Astrocyte (in vitro differentiated cells and primary cell): ENCODE measurements around the gene VSX1. TPM values are rescaled to one million over a fixed set of nuclear protein-coding genes. Genes with fewer than 3 reads are reported as not detected.

Source experiments
- DNase-seq: peaks from one replicate; pipeline ENCODE4 v3.0.0-alpha.2; 2010; ENCODE audit warnings: low read depth
- FAIRE-seq: peaks from 2 replicates; lab custom pipeline; 2011; peaks lifted over from hg19 to GRCh38; lab: Jason Lieb, UNC
- H2AFZ ChIP-seq: 2 replicates; pipeline ENCODE4 v1.6.0; 2012; ENCODE audit warnings: low read depth, low read length, inconsistent platforms
- H3K27ac ChIP-seq: 2 replicates; pipeline ENCODE4 v1.5.1; 2011; ENCODE audit warnings: low read depth, low read length, inconsistent platforms
- H3K27me3 ChIP-seq: 2 replicates; pipeline ENCODE4 v1.6.0; 2011; ENCODE audit warnings: low read length, inconsistent platforms; ENCODE audit not compliant: insufficient read depth
- H3K36me3 ChIP-seq: 2 replicates; pipeline ENCODE4 v1.5.1; 2011; ENCODE audit warnings: low read length, inconsistent platforms; ENCODE audit not compliant: insufficient read depth
- H3K4me1 ChIP-seq: 2 replicates; pipeline ENCODE4 v1.5.1; 2011; ENCODE audit warnings: low read length, inconsistent platforms; ENCODE audit not compliant: insufficient read depth
- H3K4me2 ChIP-seq: 2 replicates; pipeline ENCODE4 v1.6.0; 2012; ENCODE audit warnings: low read length, inconsistent platforms
- H3K4me3 ChIP-seq: 2 replicates; pipeline ENCODE4 v1.5.1; 2011; ENCODE audit warnings: low read depth, mild to moderate bottlenecking, low read length, inconsistent platforms; ENCODE audit not compliant: insufficient read depth
- H3K79me2 ChIP-seq: 2 replicates; pipeline ENCODE4 v1.6.0; 2012; ENCODE audit warnings: mild to moderate bottlenecking, low read length, inconsistent platforms; ENCODE audit not compliant: insufficient read depth
- H3K9ac ChIP-seq: 2 replicates; pipeline ENCODE4 v1.6.0; 2012; ENCODE audit warnings: mild to moderate bottlenecking, low read length, inconsistent platforms
- H3K9me3 ChIP-seq: 2 replicates; pipeline ENCODE4 v1.5.1; 2012; ENCODE audit warnings: low read depth, mild to moderate bottlenecking, low read length, inconsistent platforms; ENCODE audit not compliant: insufficient read depth
- H4K20me1 ChIP-seq: 2 replicates; pipeline ENCODE4 v1.6.0; 2012; ENCODE audit warnings: low read length, inconsistent platforms; ENCODE audit not compliant: insufficient read depth
- H3K27ac Mint-ChIP-seq: one replicate; pipeline ENCODE4 v1.8.0; 2021; ENCODE audit warnings: mild to moderate bottlenecking, mixed read lengths; ENCODE audit not compliant: unreplicated experiment
- H3K27me3 Mint-ChIP-seq: one replicate; pipeline ENCODE4 v1.8.0; 2021; ENCODE audit warnings: low read depth, mixed read lengths; ENCODE audit not compliant: unreplicated experiment
- H3K36me3 Mint-ChIP-seq: one replicate; pipeline ENCODE4 v1.8.0; 2021; ENCODE audit warnings: low read depth, mixed read lengths; ENCODE audit not compliant: unreplicated experiment
- H3K4me1 Mint-ChIP-seq: one replicate; pipeline ENCODE4 v1.8.0; 2021; ENCODE audit warnings: low read depth, mixed read lengths; ENCODE audit not compliant: unreplicated experiment
- H3K4me3 Mint-ChIP-seq: one replicate; pipeline ENCODE4 v1.8.0; 2021; ENCODE audit warnings: mild to moderate bottlenecking, moderate library complexity, mixed read lengths; ENCODE audit not compliant: unreplicated experiment
- H3K9me3 Mint-ChIP-seq: one replicate; pipeline ENCODE4 v1.8.0; 2021; ENCODE audit warnings: mild to moderate bottlenecking, mixed read lengths; ENCODE audit not compliant: unreplicated experiment
- EZH2 ChIP-seq: IDR thresholded peaks from 2 replicates; pipeline ENCODE4 v1.6.1; 2012; ENCODE audit warnings: mild to moderate bottlenecking, low read length, inconsistent platforms; ENCODE audit not compliant: insufficient read depth
- total RNA-seq: library from RNA; stranded (reverse); gene quantifications from 2 replicates; pipeline ENCODE4 v1.2.1, GENCODE V29; 2021
- TF ChIP-seq, protein P1 (sequence below): IDR thresholded peaks from 2 replicates; pipeline ENCODE4 v1.5.1; 2011; ENCODE audit warnings: low read depth, mild to moderate bottlenecking, inconsistent platforms, low read length, moderate library complexity; ENCODE audit not compliant: insufficient read depth

Gene VSX1
- total RNA-seq, 1 donor from 2014 or later: not detected

DNA sequence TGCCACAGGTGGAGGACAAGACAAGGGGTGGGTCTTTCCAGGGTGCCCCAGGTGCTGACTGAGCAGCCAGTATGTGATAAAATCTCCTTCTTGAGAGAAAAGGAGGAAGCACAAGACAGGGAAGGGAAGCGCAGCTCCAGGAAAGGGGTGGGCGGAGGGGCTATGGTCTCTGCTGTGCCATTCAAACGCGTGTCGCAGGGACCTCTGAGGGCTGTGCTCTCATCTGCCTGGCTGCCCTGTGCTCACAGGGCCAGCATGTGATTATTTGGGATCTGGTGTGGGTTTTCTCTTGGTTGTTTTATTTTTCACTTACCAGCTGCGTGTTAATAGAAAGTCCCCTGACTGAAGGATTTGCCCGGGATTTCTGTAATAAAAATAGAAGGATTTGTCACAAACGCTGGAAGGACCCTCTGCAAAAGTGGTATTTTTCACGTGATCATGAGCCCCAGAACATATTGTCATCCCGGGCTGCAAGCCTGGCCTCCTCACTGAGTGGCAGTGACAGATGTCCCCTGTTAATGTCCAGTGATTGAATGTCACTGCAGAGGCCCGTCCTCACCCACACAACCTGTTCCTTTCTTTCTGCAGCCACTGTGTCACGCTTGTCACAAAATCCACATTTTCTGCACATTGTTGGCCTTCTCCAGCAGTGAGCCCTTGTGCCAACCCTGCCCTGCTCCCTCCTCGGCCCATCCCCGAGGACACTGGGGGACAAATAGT lies 35.0 kb upstream of the VSX1 start:
- H3K4me3 Mint-ChIP-seq: no peak overlapping the region
- no peak overlapping the region for H3K4me3 ChIP-seq
- H3K4me1 ChIP-seq: no peaks in the 10 kb centered on the region
- no peaks in the 10 kb centered on the region for H3K9me3 ChIP-seq
- TF ChIP-seq, protein P1, sequence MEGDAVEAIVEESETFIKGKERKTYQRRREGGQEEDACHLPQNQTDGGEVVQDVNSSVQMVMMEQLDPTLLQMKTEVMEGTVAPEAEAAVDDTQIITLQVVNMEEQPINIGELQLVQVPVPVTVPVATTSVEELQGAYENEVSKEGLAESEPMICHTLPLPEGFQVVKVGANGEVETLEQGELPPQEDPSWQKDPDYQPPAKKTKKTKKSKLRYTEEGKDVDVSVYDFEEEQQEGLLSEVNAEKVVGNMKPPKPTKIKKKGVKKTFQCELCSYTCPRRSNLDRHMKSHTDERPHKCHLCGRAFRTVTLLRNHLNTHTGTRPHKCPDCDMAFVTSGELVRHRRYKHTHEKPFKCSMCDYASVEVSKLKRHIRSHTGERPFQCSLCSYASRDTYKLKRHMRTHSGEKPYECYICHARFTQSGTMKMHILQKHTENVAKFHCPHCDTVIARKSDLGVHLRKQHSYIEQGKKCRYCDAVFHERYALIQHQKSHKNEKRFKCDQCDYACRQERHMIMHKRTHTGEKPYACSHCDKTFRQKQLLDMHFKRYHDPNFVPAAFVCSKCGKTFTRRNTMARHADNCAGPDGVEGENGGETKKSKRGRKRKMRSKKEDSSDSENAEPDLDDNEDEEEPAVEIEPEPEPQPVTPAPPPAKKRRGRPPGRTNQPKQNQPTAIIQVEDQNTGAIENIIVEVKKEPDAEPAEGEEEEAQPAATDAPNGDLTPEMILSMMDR: no peak
- TF ChIP-seq EZH2: no peak
- peaks cover 5% of the 10 kb centered on the region for H3K27me3 Mint-ChIP-seq
- FAIRE-seq (no peak), DNase-seq (no peak)
- H3K27ac ChIP-seq: no peak overlapping the region
- no peaks in the 10 kb centered on the region for H3K36me3 Mint-ChIP-seq
- H3K4me2 ChIP-seq: no peak overlapping the region
- H4K20me1 ChIP-seq: no peaks in the 10 kb centered on the region
- peaks cover 13% of the 10 kb centered on the region for H3K4me1 Mint-ChIP-seq
- peaks cover 2% of the 10 kb centered on the region for H3K9me3 Mint-ChIP-seq
- no peak overlapping the region for H3K27ac Mint-ChIP-seq
- H3K9ac ChIP-seq: no peak overlapping the region
- H3K27me3 ChIP-seq: peaks cover 31% of the 10 kb centered on the region
- H2AFZ ChIP-seq: no peak overlapping the region
- no peaks in the 10 kb centered on the region for H3K79me2 ChIP-seq
- no peaks in the 10 kb centered on the region for H3K36me3 ChIP-seq

DNA sequence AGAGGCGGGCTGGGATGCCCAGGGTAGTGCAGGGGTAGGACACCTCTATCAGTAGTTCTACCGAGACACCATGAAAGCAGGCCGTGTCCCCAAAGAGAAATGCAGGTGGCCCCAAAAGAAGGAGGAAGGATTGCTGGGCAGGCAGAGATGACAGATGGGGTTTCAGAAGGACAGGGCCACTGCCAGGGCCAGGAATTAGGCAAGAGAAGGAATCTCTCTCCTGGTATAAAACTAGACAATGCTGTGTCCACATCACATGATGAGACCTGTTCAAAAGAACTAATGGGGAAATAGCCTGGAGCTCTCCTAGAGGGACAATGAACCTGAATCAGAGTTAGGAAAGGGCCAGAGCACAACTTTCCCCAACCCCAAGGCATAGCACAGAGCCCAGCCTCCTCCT lies 21.6 kb upstream of the VSX1 start:
- Mint-ChIP-seq H3K4me3 (no peak overlapping the region), H3K27ac (no peak overlapping the region), H3K4me1 (peaks cover 4% of the 10 kb centered on the region), H3K36me3 (no peaks in the 10 kb centered on the region), H3K9me3 (peaks cover 3% of the 10 kb centered on the region), H3K27me3 (peaks cover 40% of the 10 kb centered on the region)
- H3K79me2 ChIP-seq: no peaks in the 10 kb centered on the region
- no peaks in the 10 kb centered on the region for H4K20me1 ChIP-seq
- no peak overlapping the region for H3K27ac ChIP-seq
- DNase-seq (no peak), FAIRE-seq (no peak)
- H2AFZ ChIP-seq: no peak overlapping the region
- TF ChIP-seq, protein P1: no peak
- no peak for TF ChIP-seq EZH2
- no peak overlapping the region for H3K4me3 ChIP-seq
- no peaks in the 10 kb centered on the region for H3K9me3 ChIP-seq
- peaks cover 10% of the 10 kb centered on the region for H3K27me3 ChIP-seq
- no peaks in the 10 kb centered on the region for H3K4me1 ChIP-seq
- H3K4me2 ChIP-seq: no peak overlapping the region
- H3K36me3 ChIP-seq: no peaks in the 10 kb centered on the region
- no peak overlapping the region for H3K9ac ChIP-seq

DNA sequence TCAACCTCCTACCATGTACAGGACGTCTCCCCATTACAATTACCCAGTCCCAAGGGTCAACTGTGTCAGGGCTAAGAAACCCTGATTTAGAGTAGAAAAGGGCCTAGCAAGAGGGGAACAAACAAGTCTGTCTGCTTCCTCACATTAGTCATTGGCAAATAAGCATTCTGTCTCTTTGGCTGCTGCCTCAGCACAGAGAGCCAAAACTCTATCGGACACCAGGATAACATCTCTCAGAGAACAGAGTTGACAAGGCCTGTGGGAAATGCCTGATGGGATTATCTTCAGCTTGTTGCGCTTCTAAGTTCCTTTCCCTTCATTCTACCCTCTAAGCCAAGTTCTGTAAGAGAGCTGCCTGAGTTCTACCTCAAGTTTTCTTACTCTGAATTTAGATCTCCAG lies 19.0 kb upstream of the VSX1 start:
- H2AFZ ChIP-seq: no peak overlapping the region
- no peak for TF ChIP-seq EZH2
- TF ChIP-seq, protein P1: no peak
- DNase-seq: no peak
- H3K27ac Mint-ChIP-seq: no peak overlapping the region
- no peak overlapping the region for H3K4me3 Mint-ChIP-seq
- H3K27ac ChIP-seq: no peak overlapping the region
- H3K9me3 ChIP-seq: no peaks in the 10 kb centered on the region
- peaks cover 10% of the 10 kb centered on the region for H3K27me3 ChIP-seq
- H3K79me2 ChIP-seq: no peaks in the 10 kb centered on the region
- no peak for FAIRE-seq
- no peaks in the 10 kb centered on the region for H3K4me1 ChIP-seq
- H3K4me2 ChIP-seq: no peak overlapping the region
- no peaks in the 10 kb centered on the region for H3K36me3 Mint-ChIP-seq
- no peaks in the 10 kb centered on the region for H4K20me1 ChIP-seq
- H3K27me3 Mint-ChIP-seq: peaks cover 18% of the 10 kb centered on the region
- no peaks in the 10 kb centered on the region for H3K36me3 ChIP-seq
- peaks cover 3% of the 10 kb centered on the region for H3K9me3 Mint-ChIP-seq
- no peak overlapping the region for H3K9ac ChIP-seq
- no peak overlapping the region for H3K4me3 ChIP-seq
- peaks cover 4% of the 10 kb centered on the region for H3K4me1 Mint-ChIP-seq
